Uterus (tissue), 4 donors: ENCODE results near the gene ELAPOR1. TPM values are rescaled to one million over a fixed set of nuclear protein-coding genes. Genes with fewer than 3 reads are reported as not detected.

Experiments used
- DNase-seq, 2 donors: peaks; one replicate each; pipeline ENCODE4 v3.0.0-alpha.2; 2019 to 2020
- H3K27ac ChIP-seq, 2 donors: fragments of 200-600 bp; sonication (generic); 1 replicate in 1 of 2; 2 replicates in 1 of 2; pipeline ENCODE4 v1.5.1; 2016 to 2018
- H3K27me3 ChIP-seq, 2 donors: fragments of 200-600 bp; sonication (generic); one replicate each; pipeline ENCODE4 v1.5.1; 2018 to 2019; ENCODE audit warnings: control low read depth in 1 of 2
- H3K36me3 ChIP-seq, 2 donors: fragments of 200-600 bp; sonication (generic); one replicate each; pipeline ENCODE4 v1.5.1; 2019; ENCODE audit warnings: control low read depth in 1 of 2
- H3K4me1 ChIP-seq, 2 donors: fragments of 200-600 bp; sonication (generic); one replicate each; pipeline ENCODE4 v1.5.1; 2018 to 2019; ENCODE audit warnings: control low read depth in 1 of 2
- H3K4me3 ChIP-seq, 2 donors: fragments of 200-600 bp; sonication (generic); 1 replicate in 1 of 2; 2 replicates in 1 of 2; pipeline ENCODE4 v1.5.1; 2018 to 2019; ENCODE audit warnings: mild to moderate bottlenecking in 1 of 2
- H3K9me3 ChIP-seq, 2 donors: fragments of 200-600 bp; sonication (generic); one replicate each; pipeline ENCODE4 v1.5.1; 2019; ENCODE audit warnings: control low read depth in 1 of 2
- POLR2A ChIP-seq, 2 donors: fragments of 450-650 bp; IDR thresholded peaks; one replicate each; pipeline ENCODE4 v1.6.1; 2016; ENCODE audit warnings: antibody characterized with exemption in 2 of 2, mild to moderate bottlenecking in 1 of 2, moderate library complexity in 1 of 2
- intact Hi-C: fragments of 100-400 bp; cut with DNase I; formaldehyde crosslinking; loops from one replicate; pipeline ENCODE4 v1.15.1; 2023; ENCODE audit warnings: low total_unique reads
- total RNA-seq, 4 donors: library from RNA; depleted of rRNA in 3 of 4; stranded (reverse); fragments of >200 nt in 3 of 4; gene quantifications; one replicate each; pipeline versions ENCODE4 v1.1.0 to v1.2.4, GENCODE V29; 2014 to 2023
- TF ChIP-seq, protein P1 (sequence below), 4 experiments: fragments of 200-600 bp in 2 of 4; fragments of 450-650 bp in 2 of 4; sonication (generic) in 2 of 4; IDR thresholded peaks; one replicate each; pipeline ENCODE4 v1.5.1; 2016 to 2019; ENCODE audit warnings: antibody characterized with exemption in 4 of 4, mild to moderate bottlenecking in 2 of 4, moderate library complexity in 1 of 4
- donor health status: DM: yes; HTN: yes; CAD: no.

Gene ELAPOR1, protein sequence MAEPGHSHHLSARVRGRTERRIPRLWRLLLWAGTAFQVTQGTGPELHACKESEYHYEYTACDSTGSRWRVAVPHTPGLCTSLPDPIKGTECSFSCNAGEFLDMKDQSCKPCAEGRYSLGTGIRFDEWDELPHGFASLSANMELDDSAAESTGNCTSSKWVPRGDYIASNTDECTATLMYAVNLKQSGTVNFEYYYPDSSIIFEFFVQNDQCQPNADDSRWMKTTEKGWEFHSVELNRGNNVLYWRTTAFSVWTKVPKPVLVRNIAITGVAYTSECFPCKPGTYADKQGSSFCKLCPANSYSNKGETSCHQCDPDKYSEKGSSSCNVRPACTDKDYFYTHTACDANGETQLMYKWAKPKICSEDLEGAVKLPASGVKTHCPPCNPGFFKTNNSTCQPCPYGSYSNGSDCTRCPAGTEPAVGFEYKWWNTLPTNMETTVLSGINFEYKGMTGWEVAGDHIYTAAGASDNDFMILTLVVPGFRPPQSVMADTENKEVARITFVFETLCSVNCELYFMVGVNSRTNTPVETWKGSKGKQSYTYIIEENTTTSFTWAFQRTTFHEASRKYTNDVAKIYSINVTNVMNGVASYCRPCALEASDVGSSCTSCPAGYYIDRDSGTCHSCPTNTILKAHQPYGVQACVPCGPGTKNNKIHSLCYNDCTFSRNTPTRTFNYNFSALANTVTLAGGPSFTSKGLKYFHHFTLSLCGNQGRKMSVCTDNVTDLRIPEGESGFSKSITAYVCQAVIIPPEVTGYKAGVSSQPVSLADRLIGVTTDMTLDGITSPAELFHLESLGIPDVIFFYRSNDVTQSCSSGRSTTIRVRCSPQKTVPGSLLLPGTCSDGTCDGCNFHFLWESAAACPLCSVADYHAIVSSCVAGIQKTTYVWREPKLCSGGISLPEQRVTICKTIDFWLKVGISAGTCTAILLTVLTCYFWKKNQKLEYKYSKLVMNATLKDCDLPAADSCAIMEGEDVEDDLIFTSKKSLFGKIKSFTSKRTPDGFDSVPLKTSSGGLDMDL
- total RNA-seq: 10 to 100 TPM in 1 of 4 donors, 1 to 10 TPM in 2, under 1 TPM in 1; 0.29 to 51.2 (median 2.8) TPM

DNA sequence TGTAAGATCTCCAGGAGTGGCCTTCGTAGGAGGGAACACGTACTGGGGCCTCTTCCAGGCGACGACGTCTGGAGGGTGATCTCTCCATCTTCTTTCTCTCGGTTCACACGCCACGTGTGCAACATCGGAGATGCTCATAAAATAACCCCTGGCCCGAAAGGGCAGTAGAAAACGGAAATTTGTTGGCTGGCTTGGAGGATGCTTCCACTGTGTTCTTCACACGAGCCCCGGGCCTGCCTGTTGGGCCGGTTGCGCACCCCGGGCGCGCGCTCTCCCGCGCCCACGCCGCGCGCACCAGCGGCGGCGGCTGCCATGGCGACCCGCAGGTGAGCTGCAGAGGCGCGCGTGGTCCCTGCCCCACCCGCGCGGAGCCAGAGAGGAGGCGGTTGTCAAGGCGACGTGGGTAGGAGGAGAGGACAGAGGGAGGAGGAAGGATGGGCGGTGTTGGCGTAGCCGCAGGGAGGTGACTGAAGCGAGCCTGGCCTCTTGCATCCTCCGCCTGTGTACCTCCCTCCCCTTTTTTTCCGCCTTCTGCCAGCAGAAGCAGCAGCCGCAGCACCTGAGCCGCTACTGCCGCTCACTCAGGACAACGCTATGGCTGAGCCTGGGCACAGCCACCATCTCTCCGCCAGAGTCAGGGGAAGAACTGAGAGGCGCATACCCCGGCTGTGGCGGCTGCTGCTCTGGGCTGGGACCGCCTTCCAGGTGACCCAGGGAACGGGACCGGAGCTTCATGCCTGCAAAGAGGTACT, at the start of gene ELAPOR1:
Gene ELAPOR1 (plus strand): TSS at position 526 of the 752 bp plus-strand sequence. CDS start 69 bp downstream, at position 595.
- DNase-seq: peak in 1 of 2 donors; percentile 46
- intact Hi-C loops: no loop called here
- Histone ChIP-seq H3K36me3 (no peaks in the 10 kb centered on the region), H3K9me3 (no peaks in the 10 kb centered on the region), H3K27ac (no peak within 1 kb of the TSS), H3K4me1 (peaks cover 0 to 4% of the 10 kb centered on the region in 2 donors), H3K4me3 (peak within 1 kb of the TSS; percentile 0 to 27), H3K27me3 (peaks cover 3 to 15% of the 10 kb centered on the region in 2 donors)
- no peak for TF ChIP-seq POLR2A (IDR thresholded peaks at IDR 0.05)
- TF ChIP-seq, protein P1, sequence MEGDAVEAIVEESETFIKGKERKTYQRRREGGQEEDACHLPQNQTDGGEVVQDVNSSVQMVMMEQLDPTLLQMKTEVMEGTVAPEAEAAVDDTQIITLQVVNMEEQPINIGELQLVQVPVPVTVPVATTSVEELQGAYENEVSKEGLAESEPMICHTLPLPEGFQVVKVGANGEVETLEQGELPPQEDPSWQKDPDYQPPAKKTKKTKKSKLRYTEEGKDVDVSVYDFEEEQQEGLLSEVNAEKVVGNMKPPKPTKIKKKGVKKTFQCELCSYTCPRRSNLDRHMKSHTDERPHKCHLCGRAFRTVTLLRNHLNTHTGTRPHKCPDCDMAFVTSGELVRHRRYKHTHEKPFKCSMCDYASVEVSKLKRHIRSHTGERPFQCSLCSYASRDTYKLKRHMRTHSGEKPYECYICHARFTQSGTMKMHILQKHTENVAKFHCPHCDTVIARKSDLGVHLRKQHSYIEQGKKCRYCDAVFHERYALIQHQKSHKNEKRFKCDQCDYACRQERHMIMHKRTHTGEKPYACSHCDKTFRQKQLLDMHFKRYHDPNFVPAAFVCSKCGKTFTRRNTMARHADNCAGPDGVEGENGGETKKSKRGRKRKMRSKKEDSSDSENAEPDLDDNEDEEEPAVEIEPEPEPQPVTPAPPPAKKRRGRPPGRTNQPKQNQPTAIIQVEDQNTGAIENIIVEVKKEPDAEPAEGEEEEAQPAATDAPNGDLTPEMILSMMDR (IDR thresholded peaks at IDR 0.05): no peak

DNA sequence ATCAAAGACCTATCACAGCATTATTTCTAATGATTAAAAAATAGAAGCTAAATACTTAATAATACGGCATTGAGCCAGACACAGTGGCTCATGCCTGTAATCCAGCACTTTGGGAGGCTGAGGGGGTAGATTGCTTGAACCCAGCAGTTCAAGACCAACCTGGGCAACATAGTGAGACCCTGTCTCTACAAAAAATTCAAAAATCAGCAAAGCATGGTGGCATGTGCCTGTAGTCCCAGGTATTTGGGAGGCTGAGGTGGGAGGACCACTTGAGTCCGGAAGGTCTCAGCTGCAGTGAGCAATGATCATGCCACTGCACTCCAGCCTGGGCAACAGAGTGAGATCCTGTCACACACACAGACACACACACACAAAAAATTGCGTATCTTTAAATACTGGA, 48.8 kb upstream of the ELAPOR1 start:
- Histone ChIP-seq H3K9me3 (no peaks in the 10 kb centered on the region), H3K27ac (no peak overlapping the region), H3K36me3 (no peaks in the 10 kb centered on the region), H3K4me1 (no peaks in the 10 kb centered on the region), H3K4me3 (no peak overlapping the region), H3K27me3 (no peaks in the 10 kb centered on the region)
- no peak for DNase-seq
- intact Hi-C loops: no loop called here
- TF ChIP-seq, protein P1 (IDR thresholded peaks at IDR 0.05): no peak

DNA sequence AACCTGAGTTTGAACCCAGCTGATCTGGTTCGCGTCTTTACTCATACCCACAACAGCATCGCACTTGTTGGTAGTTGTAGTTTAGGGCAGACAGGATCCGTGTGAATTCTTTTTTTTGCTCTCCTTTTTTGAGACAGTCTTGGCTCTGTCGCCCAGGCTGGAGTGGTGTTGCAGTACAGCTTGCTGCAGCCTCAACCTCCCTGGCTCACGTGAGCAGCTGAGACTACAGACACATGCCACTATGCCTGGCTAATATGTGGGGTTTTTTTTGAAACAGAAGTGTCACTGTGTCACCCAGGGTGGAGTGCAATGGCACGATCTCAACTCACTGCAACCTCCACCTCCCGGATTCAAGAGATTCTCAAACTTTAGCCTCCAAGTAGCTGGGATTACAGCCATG, 46.0 kb upstream of the ELAPOR1 start:
- no peaks in the 10 kb centered on the region for H3K4me1 ChIP-seq
- H3K27ac ChIP-seq: no peak overlapping the region
- H3K9me3 ChIP-seq: no peaks in the 10 kb centered on the region
- no peaks in the 10 kb centered on the region for H3K36me3 ChIP-seq
- no peak for DNase-seq
- H3K4me3 ChIP-seq: no peak overlapping the region
- TF ChIP-seq, protein P1 (IDR thresholded peaks at IDR 0.05): no peak
- no peak for TF ChIP-seq POLR2A (IDR thresholded peaks at IDR 0.05)
- no peaks in the 10 kb centered on the region for H3K27me3 ChIP-seq
- intact Hi-C loops: no loop called here

DNA sequence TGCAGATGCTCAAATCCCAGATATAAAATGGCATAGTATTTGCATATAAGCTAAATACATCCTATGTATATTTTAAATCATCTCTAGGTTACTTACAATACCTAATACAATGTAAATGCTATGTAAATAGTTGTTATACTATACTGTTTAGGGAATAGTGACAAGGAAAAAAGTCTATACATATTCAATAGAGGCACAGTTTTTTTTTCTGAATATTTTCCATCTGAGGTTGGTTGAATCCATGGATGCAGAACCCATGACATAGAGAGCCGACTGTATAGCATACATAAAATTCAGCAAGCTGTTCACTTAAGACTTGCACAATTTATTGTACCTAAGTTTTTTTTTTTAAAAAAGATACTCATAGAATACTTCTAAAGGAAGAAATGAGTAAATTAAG, 44.6 kb upstream of the ELAPOR1 start:
- Histone ChIP-seq H3K4me1 (no peaks in the 10 kb centered on the region), H3K36me3 (no peaks in the 10 kb centered on the region), H3K4me3 (no peak overlapping the region), H3K27ac (no peak overlapping the region), H3K27me3 (no peaks in the 10 kb centered on the region), H3K9me3 (no peaks in the 10 kb centered on the region)
- DNase-seq: no peak
- TF ChIP-seq POLR2A (IDR thresholded peaks at IDR 0.05): no peak
- TF ChIP-seq, protein P1 (IDR thresholded peaks at IDR 0.05): no peak
- intact Hi-C loops: no loop called here
